ENCODE results near the gene LRP4. TPM values are rescaled to one million over a fixed set of nuclear protein-coding genes. Genes with fewer than 3 reads are reported as not detected.

The LRP4 gene
- total and polyA plus RNA-seq, 11 donors, result 9.1 to 29.1 (median 18.6) TPM

- ATAC-seq (no peak), DNase-seq (no peak)
- WGBS, 4 donors, result 97 to 98% (median 98%) methylated on average over 4 of the region's 4 CpGs
- no peak overlapping the region for H3K4me3 ChIP-seq
- H3K9me3 ChIP-seq, result no peaks in the 10 kb centered on the region
- H3K27me3 ChIP-seq, result no peaks in the 10 kb centered on the region
- H3K27ac ChIP-seq, result no peak overlapping the region
- peaks cover 0 to 27% (median 4%) of the 10 kb centered on the region in 12 donors for H3K4me1 ChIP-seq
- no peak for TF ChIP-seq POLR2A (IDR thresholded peaks at IDR 0.05)
- TF ChIP-seq CTCF (IDR thresholded peaks at IDR 0.05), result no peak
- H3K36me3 ChIP-seq, result no peaks in the 10 kb centered on the region
- intact Hi-C loops (cut with DNase I), result no loop called here
Observed at GRCh38 chr11:46907606-46908005, 10.7 kb downstream of the LRP4 start.

GRCh38 chr11:46906609-46907041 lies 11.7 kb downstream of the LRP4 start:
- DNase-seq (no peak), ATAC-seq (no peak)
- intact Hi-C loops (cut with DNase I), result no loop called here
- Histone ChIP-seq H3K36me3 (no peaks in the 10 kb centered on the region), H3K4me3 (no peak overlapping the region), H3K9me3 (no peaks in the 10 kb centered on the region), H3K27me3 (no peaks in the 10 kb centered on the region), H3K4me1 (peaks cover 0 to 21% (median 0%) of the 10 kb centered on the region in 12 donors), H3K27ac (no peak overlapping the region)
- TF ChIP-seq CTCF (IDR thresholded peaks at IDR 0.05) (no peak), POLR2A (IDR thresholded peaks at IDR 0.05) (no peak)
- WGBS, 4 donors, result 34 to 36% (median 35%) methylated on average over 12 to 13 of the region's 13 CpGs

- no peak for ATAC-seq
- 72 to 89% (median 80%) methylated on average over 4 to 5 of the region's 5 CpGs for WGBS, 4 donors
- H3K27ac ChIP-seq, result no peak overlapping the region
- no peaks in the 10 kb centered on the region for H3K36me3 ChIP-seq
- no peak for DNase-seq
- H3K9me3 ChIP-seq, result no peaks in the 10 kb centered on the region
- no peak for TF ChIP-seq POLR2A (IDR thresholded peaks at IDR 0.05)
- no peak for TF ChIP-seq CTCF (IDR thresholded peaks at IDR 0.05)
- H3K4me1 ChIP-seq, result peaks cover 0 to 21% (median 0%) of the 10 kb centered on the region in 12 donors
- no peak overlapping the region for H3K4me3 ChIP-seq
- intact Hi-C loops (cut with DNase I), result no loop called here
- H3K27me3 ChIP-seq, result no peaks in the 10 kb centered on the region
Observed at GRCh38 chr11:46905806-46906205, 12.5 kb downstream of the LRP4 start.

GRCh38 chr11:46903846-46904245 lies 14.5 kb downstream of the LRP4 start:
- Histone ChIP-seq H3K27me3 (no peaks in the 10 kb centered on the region), H3K4me3 (no peak overlapping the region), H3K4me1 (peaks cover 0 to 21% (median 0%) of the 10 kb centered on the region in 12 donors), H3K36me3 (peaks cover 0 to 12% (median 0%) of the 10 kb centered on the region in 9 donors), H3K27ac (peak overlapping the region in 4 of 12 donors; percentile 29 to 72 (median 42)), H3K9me3 (no peaks in the 10 kb centered on the region)
- ATAC-seq, result peak; percentile 89 to 97 (median 92)
- TF ChIP-seq CTCF (IDR thresholded peaks at IDR 0.05) (no peak), POLR2A (IDR thresholded peaks at IDR 0.05) (no peak)
- 44 to 60% (median 56%) methylated on average over 7 to 10 of the region's 10 CpGs for WGBS, 4 donors
- DNase-seq, result peak; percentile 27 to 78 (median 69)
- intact Hi-C loops (cut with DNase I), result no loop called here
